Astrocyte (in vitro differentiated cells and primary cell): ENCODE data around the gene ZDHHC17. TPM values are rescaled to one million over a fixed set of nuclear protein-coding genes. Genes with fewer than 3 reads are reported as not detected.

Experiments
- DNase-seq: peaks from one replicate; pipeline ENCODE4 v3.0.0-alpha.2; 2010; ENCODE audit warnings: low read depth
- FAIRE-seq: peaks from 2 replicates; lab custom pipeline; 2011; peaks lifted over from hg19 to GRCh38; lab: Jason Lieb, UNC
- H2AFZ ChIP-seq: 2 replicates; pipeline ENCODE4 v1.6.0; 2012; ENCODE audit warnings: low read depth, low read length, inconsistent platforms
- H3K27ac ChIP-seq: 2 replicates; pipeline ENCODE4 v1.5.1; 2011; ENCODE audit warnings: low read depth, low read length, inconsistent platforms
- H3K27me3 ChIP-seq: 2 replicates; pipeline ENCODE4 v1.6.0; 2011; ENCODE audit warnings: low read length, inconsistent platforms; ENCODE audit not compliant: insufficient read depth
- H3K36me3 ChIP-seq: 2 replicates; pipeline ENCODE4 v1.5.1; 2011; ENCODE audit warnings: low read length, inconsistent platforms; ENCODE audit not compliant: insufficient read depth
- H3K4me1 ChIP-seq: 2 replicates; pipeline ENCODE4 v1.5.1; 2011; ENCODE audit warnings: low read length, inconsistent platforms; ENCODE audit not compliant: insufficient read depth
- H3K4me2 ChIP-seq: 2 replicates; pipeline ENCODE4 v1.6.0; 2012; ENCODE audit warnings: low read length, inconsistent platforms
- H3K4me3 ChIP-seq: 2 replicates; pipeline ENCODE4 v1.5.1; 2011; ENCODE audit warnings: low read depth, mild to moderate bottlenecking, low read length, inconsistent platforms; ENCODE audit not compliant: insufficient read depth
- H3K79me2 ChIP-seq: 2 replicates; pipeline ENCODE4 v1.6.0; 2012; ENCODE audit warnings: mild to moderate bottlenecking, low read length, inconsistent platforms; ENCODE audit not compliant: insufficient read depth
- H3K9ac ChIP-seq: 2 replicates; pipeline ENCODE4 v1.6.0; 2012; ENCODE audit warnings: mild to moderate bottlenecking, low read length, inconsistent platforms
- H3K9me3 ChIP-seq: 2 replicates; pipeline ENCODE4 v1.5.1; 2012; ENCODE audit warnings: low read depth, mild to moderate bottlenecking, low read length, inconsistent platforms; ENCODE audit not compliant: insufficient read depth
- H4K20me1 ChIP-seq: 2 replicates; pipeline ENCODE4 v1.6.0; 2012; ENCODE audit warnings: low read length, inconsistent platforms; ENCODE audit not compliant: insufficient read depth
- H3K27ac Mint-ChIP-seq: one replicate; pipeline ENCODE4 v1.8.0; 2021; ENCODE audit warnings: mild to moderate bottlenecking, mixed read lengths; ENCODE audit not compliant: unreplicated experiment
- H3K27me3 Mint-ChIP-seq: one replicate; pipeline ENCODE4 v1.8.0; 2021; ENCODE audit warnings: low read depth, mixed read lengths; ENCODE audit not compliant: unreplicated experiment
- H3K36me3 Mint-ChIP-seq: one replicate; pipeline ENCODE4 v1.8.0; 2021; ENCODE audit warnings: low read depth, mixed read lengths; ENCODE audit not compliant: unreplicated experiment
- H3K4me1 Mint-ChIP-seq: one replicate; pipeline ENCODE4 v1.8.0; 2021; ENCODE audit warnings: low read depth, mixed read lengths; ENCODE audit not compliant: unreplicated experiment
- H3K4me3 Mint-ChIP-seq: one replicate; pipeline ENCODE4 v1.8.0; 2021; ENCODE audit warnings: mild to moderate bottlenecking, moderate library complexity, mixed read lengths; ENCODE audit not compliant: unreplicated experiment
- H3K9me3 Mint-ChIP-seq: one replicate; pipeline ENCODE4 v1.8.0; 2021; ENCODE audit warnings: mild to moderate bottlenecking, mixed read lengths; ENCODE audit not compliant: unreplicated experiment
- EZH2 ChIP-seq: IDR thresholded peaks from 2 replicates; pipeline ENCODE4 v1.6.1; 2012; ENCODE audit warnings: mild to moderate bottlenecking, low read length, inconsistent platforms; ENCODE audit not compliant: insufficient read depth
- total RNA-seq: library from RNA; stranded (reverse); gene quantifications from 2 replicates; pipeline ENCODE4 v1.2.1, GENCODE V29; 2021
- TF ChIP-seq, protein P1 (sequence below): IDR thresholded peaks from 2 replicates; pipeline ENCODE4 v1.5.1; 2011; ENCODE audit warnings: low read depth, mild to moderate bottlenecking, inconsistent platforms, low read length, moderate library complexity; ENCODE audit not compliant: insufficient read depth

ZDHHC17 gene
- total RNA-seq, 1 donor from 2014 or later: 77.5 TPM

DNA sequence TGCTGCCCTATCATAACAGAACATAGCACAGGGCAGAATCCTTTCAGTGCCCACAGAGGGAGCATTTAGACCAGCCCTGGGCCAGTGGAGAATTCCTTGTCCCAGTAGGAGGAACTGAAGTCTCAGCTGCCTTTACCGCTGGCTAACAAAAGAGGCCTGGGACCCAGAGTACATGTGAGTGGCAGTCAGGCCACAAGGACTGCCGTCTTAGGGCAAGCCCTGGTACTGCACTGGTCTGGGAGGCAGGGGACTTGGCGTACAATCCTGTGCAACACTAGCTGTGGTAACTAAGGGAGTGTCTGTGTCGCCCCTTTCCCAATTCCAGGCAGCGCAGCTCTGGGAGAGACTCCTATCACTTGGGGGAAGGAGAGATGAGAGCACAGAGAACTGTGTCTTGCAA, 131.9 kb downstream of the ZDHHC17 start:
- Histone ChIP-seq H3K27me3 (no peaks in the 10 kb centered on the region), H3K36me3 (no peaks in the 10 kb centered on the region), H3K4me3 (no peak overlapping the region), H2AFZ (no peak overlapping the region), H4K20me1 (no peaks in the 10 kb centered on the region), H3K9me3 (no peaks in the 10 kb centered on the region), H3K9ac (no peak overlapping the region), H3K4me2 (no peak overlapping the region), H3K79me2 (no peaks in the 10 kb centered on the region), H3K27ac (no peak overlapping the region), H3K4me1 (no peaks in the 10 kb centered on the region)
- H3K27me3 Mint-ChIP-seq: no peaks in the 10 kb centered on the region
- H3K27ac Mint-ChIP-seq: no peak overlapping the region
- TF ChIP-seq EZH2: no peak
- TF ChIP-seq, protein P1, sequence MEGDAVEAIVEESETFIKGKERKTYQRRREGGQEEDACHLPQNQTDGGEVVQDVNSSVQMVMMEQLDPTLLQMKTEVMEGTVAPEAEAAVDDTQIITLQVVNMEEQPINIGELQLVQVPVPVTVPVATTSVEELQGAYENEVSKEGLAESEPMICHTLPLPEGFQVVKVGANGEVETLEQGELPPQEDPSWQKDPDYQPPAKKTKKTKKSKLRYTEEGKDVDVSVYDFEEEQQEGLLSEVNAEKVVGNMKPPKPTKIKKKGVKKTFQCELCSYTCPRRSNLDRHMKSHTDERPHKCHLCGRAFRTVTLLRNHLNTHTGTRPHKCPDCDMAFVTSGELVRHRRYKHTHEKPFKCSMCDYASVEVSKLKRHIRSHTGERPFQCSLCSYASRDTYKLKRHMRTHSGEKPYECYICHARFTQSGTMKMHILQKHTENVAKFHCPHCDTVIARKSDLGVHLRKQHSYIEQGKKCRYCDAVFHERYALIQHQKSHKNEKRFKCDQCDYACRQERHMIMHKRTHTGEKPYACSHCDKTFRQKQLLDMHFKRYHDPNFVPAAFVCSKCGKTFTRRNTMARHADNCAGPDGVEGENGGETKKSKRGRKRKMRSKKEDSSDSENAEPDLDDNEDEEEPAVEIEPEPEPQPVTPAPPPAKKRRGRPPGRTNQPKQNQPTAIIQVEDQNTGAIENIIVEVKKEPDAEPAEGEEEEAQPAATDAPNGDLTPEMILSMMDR: no peak
- H3K4me3 Mint-ChIP-seq: no peak overlapping the region
- DNase-seq: no peak
- H3K36me3 Mint-ChIP-seq: peaks cover 1% of the 10 kb centered on the region
- peaks cover under 1% of the 10 kb centered on the region for H3K4me1 Mint-ChIP-seq
- H3K9me3 Mint-ChIP-seq: peaks cover 22% of the 10 kb centered on the region
- no peak for FAIRE-seq

DNA sequence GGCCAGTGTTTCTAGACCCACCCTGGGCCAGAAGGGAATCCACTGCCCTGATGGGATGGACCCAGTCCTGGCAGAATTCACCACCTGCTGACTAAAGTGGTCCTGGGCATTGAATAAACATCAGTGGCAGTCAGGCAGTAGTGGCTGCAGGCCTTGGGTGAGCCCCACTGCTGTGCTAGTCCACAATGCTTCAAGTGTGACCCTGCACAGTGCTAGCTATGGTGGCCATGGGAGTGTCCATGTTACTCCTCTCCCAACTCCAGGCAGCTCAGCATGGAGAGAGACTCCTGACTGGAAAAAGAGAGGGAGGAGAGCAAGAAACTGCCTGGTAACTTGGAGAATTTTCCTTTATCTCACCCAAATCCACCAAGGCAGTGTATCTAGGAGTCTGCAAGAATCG, 132.4 kb downstream of the ZDHHC17 start:
- no peak overlapping the region for H3K4me3 ChIP-seq
- no peak for TF ChIP-seq EZH2
- TF ChIP-seq, protein P1: no peak
- H2AFZ ChIP-seq: no peak overlapping the region
- H3K4me1 ChIP-seq: no peaks in the 10 kb centered on the region
- peaks cover 1% of the 10 kb centered on the region for H3K36me3 Mint-ChIP-seq
- no peaks in the 10 kb centered on the region for H3K27me3 ChIP-seq
- no peaks in the 10 kb centered on the region for H3K79me2 ChIP-seq
- FAIRE-seq (no peak), DNase-seq (no peak)
- H3K27ac Mint-ChIP-seq: no peak overlapping the region
- no peaks in the 10 kb centered on the region for H3K4me1 Mint-ChIP-seq
- no peaks in the 10 kb centered on the region for H3K27me3 Mint-ChIP-seq
- no peak overlapping the region for H3K9ac ChIP-seq
- H3K4me2 ChIP-seq: no peak overlapping the region
- peaks cover 22% of the 10 kb centered on the region for H3K9me3 Mint-ChIP-seq
- H3K36me3 ChIP-seq: no peaks in the 10 kb centered on the region
- H3K9me3 ChIP-seq: no peaks in the 10 kb centered on the region
- H4K20me1 ChIP-seq: no peaks in the 10 kb centered on the region
- H3K4me3 Mint-ChIP-seq: no peak overlapping the region
- no peak overlapping the region for H3K27ac ChIP-seq

DNA sequence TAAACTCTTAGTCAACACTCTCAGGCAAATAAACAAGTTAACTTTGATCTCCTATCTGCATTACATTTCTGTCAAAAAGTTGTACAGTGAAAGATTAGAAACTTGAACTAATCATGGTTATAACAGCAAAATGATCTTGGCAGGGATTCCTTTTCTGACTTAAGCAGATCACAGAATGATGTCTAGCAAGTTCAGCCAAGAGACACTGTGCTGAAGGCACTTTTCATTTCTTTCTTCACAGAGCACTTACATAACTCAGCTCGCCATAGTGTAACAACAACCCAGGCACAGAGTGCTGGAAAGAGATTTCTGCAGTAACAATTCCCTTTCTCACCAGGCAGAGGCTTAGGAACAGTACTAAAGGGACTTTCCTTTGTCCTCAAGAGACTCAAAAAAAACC, 134.5 kb downstream of the ZDHHC17 start:
- Histone ChIP-seq H3K36me3 (no peaks in the 10 kb centered on the region), H3K27me3 (no peaks in the 10 kb centered on the region), H3K9ac (no peak overlapping the region), H3K27ac (no peak overlapping the region), H3K9me3 (no peaks in the 10 kb centered on the region), H3K4me1 (no peaks in the 10 kb centered on the region), H3K79me2 (no peaks in the 10 kb centered on the region), H3K4me2 (no peak overlapping the region), H4K20me1 (no peaks in the 10 kb centered on the region), H2AFZ (no peak overlapping the region), H3K4me3 (no peak overlapping the region)
- TF ChIP-seq EZH2: no peak
- TF ChIP-seq, protein P1: no peak
- peaks cover 1% of the 10 kb centered on the region for H3K36me3 Mint-ChIP-seq
- no peak overlapping the region for H3K27ac Mint-ChIP-seq
- FAIRE-seq (no peak), DNase-seq (no peak)
- no peak overlapping the region for H3K4me3 Mint-ChIP-seq
- no peaks in the 10 kb centered on the region for H3K27me3 Mint-ChIP-seq
- H3K4me1 Mint-ChIP-seq: no peaks in the 10 kb centered on the region
- peaks cover 19% of the 10 kb centered on the region for H3K9me3 Mint-ChIP-seq
